Measurements from ENCODE around the gene APCDD1. TPM values are rescaled to one million over a fixed set of nuclear protein-coding genes. Genes with fewer than 3 reads are reported as not detected.

Gene APCDD1
- polyA plus RNA-seq, 1 of the 3 experiments (the other 2 are of a cell fraction): 0.02 TPM

DNA sequence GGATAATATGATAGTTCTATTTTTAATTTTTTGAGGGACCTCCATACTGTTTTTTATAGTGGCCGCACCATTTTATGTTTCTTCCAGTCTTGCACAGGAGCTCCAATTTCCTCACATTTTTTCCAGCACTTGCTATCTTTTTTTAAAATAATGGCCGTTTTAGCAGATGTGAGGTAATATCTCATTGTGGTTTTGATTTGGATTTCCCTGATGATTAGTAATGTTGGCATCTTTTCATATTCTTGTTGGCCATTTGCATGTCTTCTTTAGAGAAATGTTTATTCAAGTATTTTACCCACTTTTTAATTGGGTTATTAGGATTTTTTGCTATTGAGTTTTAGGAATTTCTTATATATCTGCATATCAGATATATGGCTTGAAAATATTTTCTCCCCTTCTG lies 41.5 kb downstream of the APCDD1 start:
- CTCF ChIA-PET: no interaction called here
- H2AFZ ChIP-seq (ENCODE audit: low read depth): no peak overlapping the region; the same call in 1 of the 2 replicates

DNA sequence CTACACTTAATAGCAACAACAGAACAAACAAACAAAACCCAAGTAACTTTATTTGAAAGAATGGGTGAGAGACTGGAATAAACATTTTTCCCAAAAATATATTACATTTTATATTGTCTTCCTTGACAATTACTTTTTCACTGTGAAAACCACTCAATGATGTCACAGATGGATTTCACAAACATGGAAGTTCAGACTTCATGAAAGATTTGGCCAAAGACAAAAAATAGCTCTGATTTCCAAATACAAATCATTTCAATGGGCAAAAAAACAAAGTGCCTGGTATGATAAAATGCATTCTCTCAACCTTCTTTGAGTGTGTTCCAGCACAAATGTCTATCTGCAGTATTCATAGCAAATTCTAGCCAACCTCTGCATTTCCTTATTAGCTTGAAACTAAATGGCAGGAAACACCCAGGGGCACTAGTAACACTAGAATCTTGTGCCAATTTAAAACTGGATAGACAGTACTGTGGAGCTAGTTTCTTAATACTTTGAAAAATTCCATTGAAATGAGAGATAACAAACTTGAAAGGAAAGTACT lies 42.8 kb downstream of the APCDD1 start:
- Histone ChIP-seq H3K79me2 (ENCODE audit: insufficient read depth) (no peaks in the 10 kb centered on the region), H3K27ac (ENCODE audit: low read depth in 2 of 2, low read length in 1 of 2) (no peak overlapping the region), H3F3A (replicated peaks; ENCODE audit: insufficient read depth) (no peaks in the 10 kb centered on the region), H3K4me2 (no peak overlapping the region), H3K4me3 (ENCODE audit: low read depth in 2 of 2, low read length in 1 of 2) (no peak overlapping the region), H3K9ac (no peak overlapping the region), H2AFZ (ENCODE audit: low read depth) (no peak overlapping the region), H3K9me2 (no peaks in the 10 kb centered on the region), H3K27me3 (ENCODE audit: insufficient read depth) (no peaks in the 10 kb centered on the region), H3K4me1 (ENCODE audit: control insufficient read depth in 1 of 2, insufficient read depth in 2 of 2, low read depth in 1 of 2, low read length in 1 of 2) (no peaks in the 10 kb centered on the region; a peak in 1 of 4 replicates), H3K36me3 (replicated peaks in 1 of 2; ENCODE audit: control insufficient read depth in 1 of 2, insufficient read depth in 2 of 2, low read length in 1 of 2) (no peaks in the 10 kb centered on the region), H4K20me1 (ENCODE audit: insufficient read depth) (no peaks in the 10 kb centered on the region), H3K9me3 (no peaks in the 10 kb centered on the region)
- ChIA-PET POLR2A (no interaction called here), CTCF (interaction anchor here (1.9 kb wide), 1 partner anchor 21 kb away, joined by 7 read pairs; no protein-coding TSS in a partner anchor)
- no peak for DNase-seq
- TF ChIP-seq, protein P1, sequence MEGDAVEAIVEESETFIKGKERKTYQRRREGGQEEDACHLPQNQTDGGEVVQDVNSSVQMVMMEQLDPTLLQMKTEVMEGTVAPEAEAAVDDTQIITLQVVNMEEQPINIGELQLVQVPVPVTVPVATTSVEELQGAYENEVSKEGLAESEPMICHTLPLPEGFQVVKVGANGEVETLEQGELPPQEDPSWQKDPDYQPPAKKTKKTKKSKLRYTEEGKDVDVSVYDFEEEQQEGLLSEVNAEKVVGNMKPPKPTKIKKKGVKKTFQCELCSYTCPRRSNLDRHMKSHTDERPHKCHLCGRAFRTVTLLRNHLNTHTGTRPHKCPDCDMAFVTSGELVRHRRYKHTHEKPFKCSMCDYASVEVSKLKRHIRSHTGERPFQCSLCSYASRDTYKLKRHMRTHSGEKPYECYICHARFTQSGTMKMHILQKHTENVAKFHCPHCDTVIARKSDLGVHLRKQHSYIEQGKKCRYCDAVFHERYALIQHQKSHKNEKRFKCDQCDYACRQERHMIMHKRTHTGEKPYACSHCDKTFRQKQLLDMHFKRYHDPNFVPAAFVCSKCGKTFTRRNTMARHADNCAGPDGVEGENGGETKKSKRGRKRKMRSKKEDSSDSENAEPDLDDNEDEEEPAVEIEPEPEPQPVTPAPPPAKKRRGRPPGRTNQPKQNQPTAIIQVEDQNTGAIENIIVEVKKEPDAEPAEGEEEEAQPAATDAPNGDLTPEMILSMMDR (IDR thresholded peaks at IDR 0.05): no peak
- TF ChIP-seq EZH2phosphoT487 (IDR thresholded peaks at IDR 0.05; ENCODE audit: borderline replicate concordance, low read depth) (no peak), TCF12 (IDR thresholded peaks at IDR 0.05) (no peak), GABPA (IDR thresholded peaks at IDR 0.05; ENCODE audit: low read depth) (no peak), FOSL2 (IDR thresholded peaks at IDR 0.05; ENCODE audit: borderline replicate concordance, low read depth) (no peak), YY1 (IDR thresholded peaks at IDR 0.05; ENCODE audit: low read depth) (no peak), RAD21 (IDR thresholded peaks at IDR 0.05; ENCODE audit: low read length) (no peak), EP300 (IDR thresholded peaks at IDR 0.05; ENCODE audit: borderline replicate concordance in 1 of 2, low read depth in 1 of 2, low read length in 1 of 2) (no peak), FOXM1 (IDR thresholded peaks at IDR 0.05; ENCODE audit: low read depth) (no peak)
- TF ChIP-seq, protein P2, sequence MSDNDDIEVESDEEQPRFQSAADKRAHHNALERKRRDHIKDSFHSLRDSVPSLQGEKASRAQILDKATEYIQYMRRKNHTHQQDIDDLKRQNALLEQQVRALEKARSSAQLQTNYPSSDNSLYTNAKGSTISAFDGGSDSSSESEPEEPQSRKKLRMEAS (IDR thresholded peaks at IDR 0.05; ENCODE audit: low read depth): no peak

More for the DNA sequence above, 41.5 kb downstream of the APCDD1 start:
- H3K79me2 ChIP-seq (ENCODE audit: insufficient read depth): no peaks in the 10 kb centered on the region
- no peaks in the 10 kb centered on the region for H4K20me1 ChIP-seq (ENCODE audit: insufficient read depth)
- 36% methylated on average over 2 of the region's 2 CpGs for WGBS (ENCODE audit: low lambda C conversion rate)
- TF ChIP-seq EZH2phosphoT487 (IDR thresholded peaks at IDR 0.05; ENCODE audit: borderline replicate concordance, low read depth): no peak
- TF ChIP-seq RXRA (IDR thresholded peaks at IDR 0.05; ENCODE audit: borderline replicate concordance, low read depth): no peak
- no peak for TF ChIP-seq GATA2 (CRISPR knock-in tag; IDR thresholded peaks at IDR 0.05)
- TF ChIP-seq TEAD4 (IDR thresholded peaks at IDR 0.05; ENCODE audit: borderline replicate concordance, insufficient read depth): no peak
- TF ChIP-seq ELF1 (IDR thresholded peaks at IDR 0.05): no peak
- TF ChIP-seq FOSL2 (IDR thresholded peaks at IDR 0.05; ENCODE audit: borderline replicate concordance, low read depth): no peak
- TF ChIP-seq MEF2A (IDR thresholded peaks at IDR 0.05; ENCODE audit: borderline replicate concordance, low read depth): no peak
- no peak for TF ChIP-seq MXI1 (IDR thresholded peaks at IDR 0.05; ENCODE audit: low read depth, low read length)
- TF ChIP-seq TAF1 (IDR thresholded peaks at IDR 0.05; ENCODE audit: borderline replicate concordance, low read depth, low read length): no peak
- TF ChIP-seq, protein P3, sequence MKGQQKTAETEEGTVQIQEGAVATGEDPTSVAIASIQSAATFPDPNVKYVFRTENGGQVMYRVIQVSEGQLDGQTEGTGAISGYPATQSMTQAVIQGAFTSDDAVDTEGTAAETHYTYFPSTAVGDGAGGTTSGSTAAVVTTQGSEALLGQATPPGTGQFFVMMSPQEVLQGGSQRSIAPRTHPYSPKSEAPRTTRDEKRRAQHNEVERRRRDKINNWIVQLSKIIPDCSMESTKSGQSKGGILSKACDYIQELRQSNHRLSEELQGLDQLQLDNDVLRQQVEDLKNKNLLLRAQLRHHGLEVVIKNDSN (IDR thresholded peaks at IDR 0.05; ENCODE audit: borderline replicate concordance, low read depth): no peak
- TF ChIP-seq EP300 (IDR thresholded peaks at IDR 0.05; ENCODE audit: borderline replicate concordance in 1 of 2, low read depth in 1 of 2, low read length in 1 of 2): no peak
- TF ChIP-seq NFIC (IDR thresholded peaks at IDR 0.05; ENCODE audit: borderline replicate concordance): no peak
- TF ChIP-seq, protein P2 (IDR thresholded peaks at IDR 0.05; ENCODE audit: low read depth): no peak
- TF ChIP-seq RFX5 (IDR thresholded peaks at IDR 0.05; ENCODE audit: low read length): no peak
- no peak for TF ChIP-seq RAD21 (IDR thresholded peaks at IDR 0.05; ENCODE audit: low read length)
- no peak for TF ChIP-seq NRF1 (IDR thresholded peaks at IDR 0.05; ENCODE audit: low read depth, low read length)
- TF ChIP-seq FOXJ3 (CRISPR knock-in tag; IDR thresholded peaks at IDR 0.05): no peak
- TF ChIP-seq, protein P4, sequence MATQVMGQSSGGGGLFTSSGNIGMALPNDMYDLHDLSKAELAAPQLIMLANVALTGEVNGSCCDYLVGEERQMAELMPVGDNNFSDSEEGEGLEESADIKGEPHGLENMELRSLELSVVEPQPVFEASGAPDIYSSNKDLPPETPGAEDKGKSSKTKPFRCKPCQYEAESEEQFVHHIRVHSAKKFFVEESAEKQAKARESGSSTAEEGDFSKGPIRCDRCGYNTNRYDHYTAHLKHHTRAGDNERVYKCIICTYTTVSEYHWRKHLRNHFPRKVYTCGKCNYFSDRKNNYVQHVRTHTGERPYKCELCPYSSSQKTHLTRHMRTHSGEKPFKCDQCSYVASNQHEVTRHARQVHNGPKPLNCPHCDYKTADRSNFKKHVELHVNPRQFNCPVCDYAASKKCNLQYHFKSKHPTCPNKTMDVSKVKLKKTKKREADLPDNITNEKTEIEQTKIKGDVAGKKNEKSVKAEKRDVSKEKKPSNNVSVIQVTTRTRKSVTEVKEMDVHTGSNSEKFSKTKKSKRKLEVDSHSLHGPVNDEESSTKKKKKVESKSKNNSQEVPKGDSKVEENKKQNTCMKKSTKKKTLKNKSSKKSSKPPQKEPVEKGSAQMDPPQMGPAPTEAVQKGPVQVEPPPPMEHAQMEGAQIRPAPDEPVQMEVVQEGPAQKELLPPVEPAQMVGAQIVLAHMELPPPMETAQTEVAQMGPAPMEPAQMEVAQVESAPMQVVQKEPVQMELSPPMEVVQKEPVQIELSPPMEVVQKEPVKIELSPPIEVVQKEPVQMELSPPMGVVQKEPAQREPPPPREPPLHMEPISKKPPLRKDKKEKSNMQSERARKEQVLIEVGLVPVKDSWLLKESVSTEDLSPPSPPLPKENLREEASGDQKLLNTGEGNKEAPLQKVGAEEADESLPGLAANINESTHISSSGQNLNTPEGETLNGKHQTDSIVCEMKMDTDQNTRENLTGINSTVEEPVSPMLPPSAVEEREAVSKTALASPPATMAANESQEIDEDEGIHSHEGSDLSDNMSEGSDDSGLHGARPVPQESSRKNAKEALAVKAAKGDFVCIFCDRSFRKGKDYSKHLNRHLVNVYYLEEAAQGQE (IDR thresholded peaks at IDR 0.05; ENCODE audit: low read depth, low read length): no peak
- no peak overlapping the region for H3K9ac ChIP-seq
- H3K27ac ChIP-seq (ENCODE audit: low read depth in 2 of 2, low read length in 1 of 2): no peak overlapping the region
- H3K27me3 ChIP-seq (ENCODE audit: insufficient read depth): no peaks in the 10 kb centered on the region
- no peak overlapping the region for H3K4me2 ChIP-seq
- no peak overlapping the region for H3K4me3 ChIP-seq (ENCODE audit: low read depth in 2 of 2, low read length in 1 of 2)
- H3F3A ChIP-seq (replicated peaks; ENCODE audit: insufficient read depth): no peaks in the 10 kb centered on the region
- DNase-seq: no peak
- no peaks in the 10 kb centered on the region; a peak in 1 of 4 replicates for H3K4me1 ChIP-seq (ENCODE audit: control insufficient read depth in 1 of 2, insufficient read depth in 2 of 2, low read depth in 1 of 2, low read length in 1 of 2)
- no peaks in the 10 kb centered on the region for H3K9me3 ChIP-seq
- no peaks in the 10 kb centered on the region for H3K9me2 ChIP-seq
- no peaks in the 10 kb centered on the region for H3K36me3 ChIP-seq (replicated peaks in 1 of 2; ENCODE audit: control insufficient read depth in 1 of 2, insufficient read depth in 2 of 2, low read length in 1 of 2)
- POLR2A ChIA-PET: no interaction called here
